ENCODE measurements around the gene LAMB4. TPM values are rescaled to one million over a fixed set of nuclear protein-coding genes. Genes with fewer than 3 reads are reported as not detected.

LAMB4 gene
- total and polyA plus RNA-seq, 2 of the 4 experiments (the other 2 are of a cell fraction): 0.12 to 0.18 TPM

DNA sequence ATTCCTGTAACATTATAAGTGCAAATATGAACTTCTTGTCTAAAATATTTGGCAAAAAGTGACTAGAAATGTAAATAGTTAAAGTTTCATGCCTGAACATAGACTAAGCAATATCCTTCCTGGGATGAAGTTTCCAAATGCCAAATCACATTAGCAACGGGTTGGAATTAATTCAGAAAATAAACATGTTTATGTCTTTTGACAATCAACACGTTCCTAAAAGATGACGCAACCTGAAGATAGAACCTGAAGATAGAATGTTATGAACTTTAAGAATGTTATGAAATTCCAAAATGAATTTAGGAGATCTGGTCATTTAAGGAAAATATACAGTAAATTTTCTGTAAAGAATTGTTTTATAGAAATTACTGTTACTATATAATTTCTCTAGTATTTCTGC is 9.2 kb downstream of the LAMB4 start:
- DNase-seq: no peak
- H3K4me2 ChIP-seq (ENCODE audit: low read depth, low read length): no peak overlapping the region
- no peak overlapping the region for H3K23ac ChIP-seq (ENCODE audit: low read depth, low read length)
- H4K20me1 ChIP-seq (ENCODE audit: insufficient read depth, low read length): no peaks in the 10 kb centered on the region
- H2BK5ac ChIP-seq (ENCODE audit: low read depth, low read length, poor library complexity, severe bottlenecking): no peak overlapping the region
- ChIA-PET CTCF (no interaction called here), POLR2A (ENCODE audit: unreplicated experiment) (no interaction called here)
- no peak overlapping the region for H2AK9ac ChIP-seq (replicated peaks; ENCODE audit: low read depth, low read length, poor library complexity)
- H4K8ac ChIP-seq (ENCODE audit: low read depth in 2 of 2, low read length in 2 of 2): no peak overlapping the region
- dilution Hi-C loops (cut with HindIII; ENCODE audit: low sequenced_read_pairs, unreplicated experiment) (no loop called here), intact Hi-C loops (cut with micrococcal nuclease) (no loop called here), in situ Hi-C loops (cut with MboI; ENCODE audit: low sequenced_read_pairs) (no loop called here)
- no peak overlapping the region for H3K4ac ChIP-seq (ENCODE audit: low read depth, low read length)
- H2AFZ ChIP-seq (replicated peaks; ENCODE audit: low read length, poor library complexity): no peak overlapping the region
- no peaks in the 10 kb centered on the region for H3K79me1 ChIP-seq (ENCODE audit: low read depth in 1 of 2, low read length in 2 of 2)
- TF ChIP-seq BHLHE40 (IDR thresholded peaks at IDR 0.05; ENCODE audit: low read depth, low read length) (no peak), SMC3 (IDR thresholded peaks at IDR 0.05; ENCODE audit: low read depth, low read length) (no peak), CHD1 (IDR thresholded peaks at IDR 0.05; ENCODE audit: low read depth, low read length) (no peak), RFX5 (IDR thresholded peaks at IDR 0.05; ENCODE audit: low read depth, low read length) (no peak), CEBPB (IDR thresholded peaks at IDR 0.05; ENCODE audit: low read depth, low read length) (peak; percentile 70), RCOR1 (IDR thresholded peaks at IDR 0.05; ENCODE audit: insufficient replicate concordance, low read length) (no peak)
- TF ChIP-seq, protein P1, sequence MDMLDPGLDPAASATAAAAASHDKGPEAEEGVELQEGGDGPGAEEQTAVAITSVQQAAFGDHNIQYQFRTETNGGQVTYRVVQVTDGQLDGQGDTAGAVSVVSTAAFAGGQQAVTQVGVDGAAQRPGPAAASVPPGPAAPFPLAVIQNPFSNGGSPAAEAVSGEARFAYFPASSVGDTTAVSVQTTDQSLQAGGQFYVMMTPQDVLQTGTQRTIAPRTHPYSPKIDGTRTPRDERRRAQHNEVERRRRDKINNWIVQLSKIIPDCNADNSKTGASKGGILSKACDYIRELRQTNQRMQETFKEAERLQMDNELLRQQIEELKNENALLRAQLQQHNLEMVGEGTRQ (IDR thresholded peaks at IDR 0.05; ENCODE audit: low read depth, low read length): no peak
- H2AK5ac ChIP-seq (ENCODE audit: low read depth, low read length): no peak overlapping the region
- no peak overlapping the region for H2BK120ac ChIP-seq (ENCODE audit: low read depth, low read length)
- no peaks in the 10 kb centered on the region for H3K27me3 ChIP-seq (ENCODE audit: control insufficient read depth, insufficient read depth, low read length)
- H3K9ac ChIP-seq (ENCODE audit: low read depth, low read length): no peak overlapping the region
- no peak overlapping the region; the same call in 1 of the 2 replicates for H3K18ac ChIP-seq (ENCODE audit: low read depth, low read length)
- no peak overlapping the region for H3K14ac ChIP-seq (replicated peaks; ENCODE audit: low read depth, low read length)
- WGBS, 2 experiments (ENCODE audit: extremely low coverage in 2 of 2, insufficient read length in 1 of 2): no CpG with 5 or more reads among the region's 3 CpGs
- H3K56ac ChIP-seq (ENCODE audit: extremely low read depth, insufficient read depth, low read length): no peak overlapping the region
- H2BK15ac ChIP-seq (ENCODE audit: low read depth, low read length): no peak overlapping the region
- H3K36me3 ChIP-seq (ENCODE audit: control insufficient read depth, insufficient read depth, low read length): no peaks in the 10 kb centered on the region
- H3K9me3 ChIP-seq (ENCODE audit: control insufficient read depth, insufficient read depth, low read length): no peaks in the 10 kb centered on the region
- H2BK20ac ChIP-seq (ENCODE audit: low read depth, low read length): no peak overlapping the region
- peak overlapping the region; percentile 50; the same call in 1 of the 2 replicates for H3K27ac ChIP-seq (ENCODE audit: insufficient read depth, low read length)
- H4K5ac ChIP-seq (ENCODE audit: low read depth, low read length): no peak overlapping the region
- no peaks in the 10 kb centered on the region; the same call in 1 of the 2 replicates for H3K4me1 ChIP-seq (ENCODE audit: control insufficient read depth, insufficient read depth, low read length)
- no peak overlapping the region for H3K4me3 ChIP-seq (ENCODE audit: insufficient read depth, low read depth, low read length)
- BruUV-seq (replicated peaks): no TSS peak
- ATAC-seq (ENCODE audit: low read depth): no peak; the same call in 1 of the 2 replicates
- no peaks in the 10 kb centered on the region for H3K9me1 ChIP-seq (ENCODE audit: insufficient read depth, low read length)
- H4K91ac ChIP-seq (ENCODE audit: insufficient read depth, low read depth, low read length): no peak overlapping the region
